ENCODE data around the gene PIK3R5.

DNA sequence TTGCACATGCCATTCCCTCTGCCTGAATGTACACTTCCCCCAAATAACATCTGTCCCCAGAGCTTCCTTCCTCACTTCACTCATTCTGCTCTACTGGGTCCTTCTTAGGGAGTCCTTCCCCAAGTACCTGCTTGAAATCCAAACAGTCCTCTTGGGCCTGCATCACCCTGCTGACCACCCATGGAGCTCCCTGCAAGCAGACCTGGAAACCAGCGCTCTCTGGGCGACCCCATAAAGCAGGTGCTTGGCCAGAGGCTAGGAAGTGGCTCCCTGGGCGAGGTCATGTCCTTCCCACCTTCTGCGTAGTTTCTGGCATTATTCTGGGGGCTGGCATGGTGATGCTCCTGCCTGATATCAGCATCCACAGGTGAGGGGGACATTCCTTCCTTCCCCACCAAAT lies 43.6 kb upstream of the PIK3R5 start:
- TF ChIP-seq POLR2A (IDR thresholded peaks at IDR 0.05; ENCODE audit: low read length) (no peak), GATA1 (IDR thresholded peaks at IDR 0.05; ENCODE audit: low read depth, low read length) (no peak)

Data from erythroblast (primary cell).